H9 (cell line): ENCODE measurements around the gene SMC5. TPM values are rescaled to one million over a fixed set of nuclear protein-coding genes. Genes with fewer than 3 reads are reported as not detected.

Experiments used
- DNase-seq: peaks from one replicate; pipeline ENCODE4 v3.0.0-alpha.2; 2017
- H2AFZ ChIP-seq: one replicate; pipeline ENCODE4 v1.6.1; 2013; ENCODE audit warnings: mild to moderate bottlenecking, low read length, control low read depth, moderate library complexity
- H2AK5ac ChIP-seq: 2 replicates; pipeline ENCODE4 v1.6.1; 2013; ENCODE audit warnings: low read length, control low read depth, mixed read lengths; ENCODE audit not compliant: insufficient read length
- H2BK120ac ChIP-seq: one replicate; pipeline ENCODE4 v1.6.1; 2013; ENCODE audit warnings: low read depth, mild to moderate bottlenecking, low read length, control low read depth, inconsistent platforms; ENCODE audit not compliant: poor library complexity, severe bottlenecking
- H2BK12ac ChIP-seq: 2 replicates; pipeline ENCODE4 v1.6.1; 2013; ENCODE audit warnings: low read length, control low read depth, mixed read lengths, low read depth; ENCODE audit not compliant: insufficient read length
- H2BK15ac ChIP-seq: 2 replicates; pipeline ENCODE4 v1.6.1; 2013; ENCODE audit warnings: low read depth, low read length, control low read depth
- H2BK20ac ChIP-seq: one replicate; pipeline ENCODE4 v1.6.1; 2013; ENCODE audit warnings: low read depth, mild to moderate bottlenecking, low read length, control low read depth, inconsistent platforms; ENCODE audit not compliant: poor library complexity, severe bottlenecking
- H2BK5ac ChIP-seq: 2 replicates; pipeline ENCODE4 v1.6.1; 2013; ENCODE audit warnings: low read length, control low read depth, mixed read lengths; ENCODE audit not compliant: insufficient read length
- H3K14ac ChIP-seq: 2 replicates; pipeline ENCODE4 v1.6.1; 2013; ENCODE audit warnings: low read length, control low read depth; ENCODE audit not compliant: insufficient read depth
- H3K18ac ChIP-seq: 2 replicates; pipeline ENCODE4 v1.6.1; 2013; ENCODE audit warnings: low read depth, mild to moderate bottlenecking, mixed read lengths, low read length, control low read depth; ENCODE audit not compliant: insufficient read length
- H3K23ac ChIP-seq: 2 replicates; pipeline ENCODE4 v1.6.1; 2013; ENCODE audit warnings: low read length, control low read depth, mixed read lengths, low read depth; ENCODE audit not compliant: insufficient read length
- H3K23me2 ChIP-seq: 2 replicates; pipeline ENCODE4 v1.6.1; 2013; ENCODE audit warnings: low read depth, mild to moderate bottlenecking, mixed read lengths, low read length, control low read depth; ENCODE audit not compliant: insufficient read length, poor library complexity, severe bottlenecking
- H3K27ac ChIP-seq: 2 replicates; pipeline ENCODE4 v1.5.1; 2013; ENCODE audit warnings: low read length, control low read depth, mixed read lengths, low read depth; ENCODE audit not compliant: insufficient read length
- H3K27me3 ChIP-seq: 2 replicates; pipeline ENCODE4 v1.6.1; 2013; ENCODE audit warnings: low read length, control low read depth, inconsistent platforms; ENCODE audit not compliant: insufficient read depth
- H3K4ac ChIP-seq: 2 replicates; pipeline ENCODE4 v1.6.1; 2013; ENCODE audit warnings: low read depth, mild to moderate bottlenecking, control low read depth, inconsistent platforms, low read length, moderate library complexity
- H3K4me1 ChIP-seq: 2 replicates; pipeline ENCODE4 v1.6.1; 2013; ENCODE audit warnings: low read length, control low read depth, inconsistent platforms; ENCODE audit not compliant: insufficient read depth
- H3K4me2 ChIP-seq: 2 replicates; pipeline ENCODE4 v1.6.1; 2013; ENCODE audit warnings: low read length, control low read depth, mixed read lengths; ENCODE audit not compliant: insufficient read length, insufficient read depth
- H3K56ac ChIP-seq: 2 replicates; pipeline ENCODE4 v1.6.1; 2013; ENCODE audit warnings: low read depth, mild to moderate bottlenecking, mixed read lengths, low read length, control low read depth; ENCODE audit not compliant: insufficient read length
- H3K79me1 ChIP-seq: 2 replicates; pipeline ENCODE4 v1.6.1; 2013; ENCODE audit warnings: low read depth, mild to moderate bottlenecking, moderate library complexity, low read length, control low read depth, inconsistent platforms; ENCODE audit not compliant: insufficient read depth, poor library complexity, severe bottlenecking
- H3K79me2 ChIP-seq: 2 replicates; pipeline ENCODE4 v1.6.1; 2013; ENCODE audit warnings: low read length, control low read depth, inconsistent platforms; ENCODE audit not compliant: insufficient read depth
- H3K9ac ChIP-seq: 2 replicates; pipeline ENCODE4 v1.6.1; 2013; ENCODE audit warnings: low read length, control low read depth, mixed read lengths; ENCODE audit not compliant: insufficient read length; ENCODE audit errors: extremely low read depth
- H3K9me3 ChIP-seq: one replicate; pipeline ENCODE4 v1.6.1; 2013; ENCODE audit warnings: low read depth, low read length, inconsistent platforms; ENCODE audit not compliant: control insufficient read depth
- H3T11ph ChIP-seq: one replicate; pipeline ENCODE4 v1.6.1; 2013; ENCODE audit warnings: mild to moderate bottlenecking, low read length, control low read depth, inconsistent platforms
- H4K20me1 ChIP-seq: one replicate; pipeline ENCODE4 v1.6.1; 2013; ENCODE audit not compliant: control insufficient read depth, insufficient read length, insufficient read depth
- H4K5ac ChIP-seq: 2 replicates; pipeline ENCODE4 v1.6.1; 2013; ENCODE audit warnings: low read depth, mild to moderate bottlenecking, mixed read lengths, low read length, control low read depth; ENCODE audit not compliant: insufficient read length
- H4K8ac ChIP-seq: replicated peaks from 2 replicates; pipeline ENCODE4 v1.6.1; 2013; ENCODE audit warnings: low read length, control low read depth, mixed read lengths, low read depth; ENCODE audit not compliant: insufficient read length
- H4K91ac ChIP-seq: 2 replicates; pipeline ENCODE4 v1.6.1; 2013; ENCODE audit warnings: low read depth, mild to moderate bottlenecking, moderate library complexity, mixed read lengths, low read length, control low read depth; ENCODE audit not compliant: insufficient read length
- H3K27ac Mint-ChIP-seq, 3 experiments: 2 replicates in 2 of 3; 3 replicates in 1 of 3; pipeline ENCODE4 v1.8.0; 2020 to 2021; ENCODE audit warnings: mixed read lengths in 3 of 3, mild to moderate bottlenecking in 1 of 3, moderate library complexity in 1 of 3
- H3K27me3 Mint-ChIP-seq: 2 replicates; pipeline ENCODE4 v1.8.0; 2021; ENCODE audit warnings: low read depth, mild to moderate bottlenecking, moderate library complexity, mixed read lengths
- H3K36me3 Mint-ChIP-seq, 3 experiments: 2 replicates in 2 of 3; 3 replicates in 1 of 3; pipeline ENCODE4 v1.8.0; 2020 to 2021; ENCODE audit warnings: low read depth in 3 of 3, mixed read lengths in 3 of 3; ENCODE audit not compliant: insufficient read depth in 1 of 3
- H3K4me1 Mint-ChIP-seq, 2 experiments: 2 replicates each; pipeline ENCODE4 v1.8.0; 2020; ENCODE audit warnings: mixed read lengths in 2 of 2
- H3K4me3 Mint-ChIP-seq, 2 experiments: 2 replicates in 1 of 2; 3 replicates in 1 of 2; pipeline ENCODE4 v1.8.0; 2020 to 2021; ENCODE audit warnings: mild to moderate bottlenecking in 2 of 2, mixed read lengths in 2 of 2, moderate library complexity in 1 of 2
- H3K9me3 Mint-ChIP-seq, 2 experiments: 2 replicates in 1 of 2; 3 replicates in 1 of 2; pipeline ENCODE4 v1.8.0; 2020; ENCODE audit warnings: mild to moderate bottlenecking in 2 of 2, mixed read lengths in 2 of 2, moderate library complexity in 1 of 2
- CTCF ChIP-seq: fragments of 200-600 bp; sonication (generic); conservative IDR thresholded peaks from 3 replicates; pipeline ENCODE4 v1.8.0; 2021; ENCODE audit warnings: antibody characterized with exemption, mild to moderate bottlenecking
- WGBS: extraction: QIAGEN DNeasy Blood & Tissue Kit; methylation state at CpG from one replicate; pipeline ENCODE4 v1.1.7; 2013; ENCODE audit warnings: missing lambda C conversion rate, low lambda C conversion rate, mixed read lengths; ENCODE audit not compliant: insufficient read length; ENCODE audit errors: extremely low coverage; 5-methylcytosine and 5-hydroxymethylcytosine counted together
- total RNA-seq: library from RNA; stranded (reverse); gene quantifications from 2 replicates; pipeline ENCODE4 v1.2.1, GENCODE V29; 2021

SMC5 gene
- total RNA-seq, 1 experiment from 2014 or later, result 29.6 TPM

GRCh38 chr9:70283848-70284247 lies 25.1 kb downstream of the SMC5 start:
- WGBS, result no CpG with 5 or more reads among the region's 1 CpG
- Histone ChIP-seq H3T11ph (no peak overlapping the region), H2BK120ac (no peak overlapping the region), H4K8ac (no peak overlapping the region), H3K79me2 (no peaks in the 10 kb centered on the region), H4K20me1 (no peaks in the 10 kb centered on the region), H2BK15ac (no peak overlapping the region), H3K27me3 (no peaks in the 10 kb centered on the region), H3K4me1 (no peaks in the 10 kb centered on the region), H4K5ac (no peak overlapping the region), H2AFZ (no peak overlapping the region), H2BK5ac (no peak overlapping the region), H3K18ac (no peak overlapping the region), H2BK20ac (no peak overlapping the region), H3K14ac (no peak overlapping the region), H3K4ac (no peak overlapping the region), H3K27ac (no peak overlapping the region), H3K9me3 (no peaks in the 10 kb centered on the region), H3K23me2 (no peaks in the 10 kb centered on the region), H3K4me2 (no peak overlapping the region), H2AK5ac (no peak overlapping the region), H3K56ac (no peak overlapping the region), H3K9ac (no peak overlapping the region), H4K91ac (no peak overlapping the region), H3K79me1 (no peaks in the 10 kb centered on the region), H3K23ac (no peak overlapping the region), H2BK12ac (no peak overlapping the region)
- no peaks in the 10 kb centered on the region for H3K4me1 Mint-ChIP-seq
- no peak for TF ChIP-seq CTCF
- DNase-seq, result no peak
- no peaks in the 10 kb centered on the region for H3K27me3 Mint-ChIP-seq
- H3K9me3 Mint-ChIP-seq, result no peaks in the 10 kb centered on the region
- no peak overlapping the region for H3K27ac Mint-ChIP-seq
- no peak overlapping the region for H3K4me3 Mint-ChIP-seq
- H3K36me3 Mint-ChIP-seq, result peaks cover 15 to 67% (median 55%) of the 10 kb centered on the region in 3 experiments; a peak in 6 of 7 replicates
